ENCODE results near the gene THSD4.

The THSD4 gene

DNA sequence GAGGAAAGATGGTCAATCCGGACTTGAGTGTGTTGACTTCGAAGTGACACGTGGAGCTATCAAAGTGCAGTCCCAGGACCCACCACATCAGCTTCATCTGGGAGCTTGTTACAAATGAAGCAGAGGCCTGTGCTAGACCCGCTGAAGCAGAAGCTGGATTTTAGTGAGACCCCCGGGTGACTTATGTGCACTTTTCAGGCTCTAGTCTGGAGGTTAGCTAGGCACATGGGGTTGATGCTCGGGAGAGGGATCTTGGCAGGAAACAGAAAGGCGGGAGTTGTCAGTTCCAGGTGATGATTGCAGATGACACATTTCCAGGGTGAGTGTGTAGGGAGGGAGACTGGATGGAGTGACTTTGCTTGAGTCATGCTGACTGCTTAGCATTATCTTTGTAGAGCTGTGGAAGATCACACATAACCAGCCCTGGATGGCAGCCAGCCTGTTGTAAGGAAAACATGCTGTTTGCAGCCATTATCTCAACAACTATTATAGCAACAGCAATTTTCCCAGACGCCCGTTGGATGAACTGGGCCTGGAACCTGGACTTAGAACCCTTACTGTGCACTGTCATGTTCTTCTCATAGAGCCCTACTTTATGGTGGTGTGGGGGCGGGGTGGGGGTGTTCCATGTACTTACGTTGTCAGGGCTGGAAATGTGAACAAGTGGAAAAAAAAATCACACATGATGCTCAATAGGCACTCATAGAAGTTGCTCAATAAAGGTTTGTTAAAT, 122.4 kb downstream of the THSD4 start:
- Histone ChIP-seq H3K4me3 (ENCODE audit: insufficient read length, low read depth) (no peak overlapping the region), H3K9ac (ENCODE audit: insufficient read length, low read depth) (no peak overlapping the region), H3K9me3 (ENCODE audit: insufficient read depth, low read length) (no peaks in the 10 kb centered on the region), H3K27me3 (ENCODE audit: insufficient read depth, insufficient read length) (no peaks in the 10 kb centered on the region), H3K4me1 (ENCODE audit: insufficient read depth, insufficient read length) (no peaks in the 10 kb centered on the region), H3K36me3 (ENCODE audit: insufficient read depth, insufficient read length, low read length) (no peaks in the 10 kb centered on the region)
- TF ChIP-seq SUZ12 (IDR thresholded peaks at IDR 0.05; ENCODE audit: extremely low read depth, insufficient read depth, insufficient read length) (no peak), YY1 (IDR thresholded peaks at IDR 0.05; ENCODE audit: insufficient read depth, insufficient read length) (no peak), ZNF274 (IDR thresholded peaks at IDR 0.05; ENCODE audit: low read depth, low read length) (no peak)
- no peak for DNase-seq (ENCODE audit: low read depth, low spot score)

- no peak overlapping the region for H3K9ac ChIP-seq (ENCODE audit: insufficient read length, low read depth)
- H3K4me3 ChIP-seq (ENCODE audit: insufficient read length, low read depth) = no peak overlapping the region
- H3K36me3 ChIP-seq (ENCODE audit: insufficient read depth, insufficient read length, low read length) = no peaks in the 10 kb centered on the region
- H3K9me3 ChIP-seq (ENCODE audit: insufficient read depth, low read length) = no peaks in the 10 kb centered on the region
- peak; percentile 13 for DNase-seq (ENCODE audit: low read depth, low spot score)
- no peaks in the 10 kb centered on the region for H3K4me1 ChIP-seq (ENCODE audit: insufficient read depth, insufficient read length)
- no peak for TF ChIP-seq SUZ12 (IDR thresholded peaks at IDR 0.05; ENCODE audit: extremely low read depth, insufficient read depth, insufficient read length)
- no peak for TF ChIP-seq ZNF274 (IDR thresholded peaks at IDR 0.05; ENCODE audit: low read depth, low read length)
- no peak for TF ChIP-seq YY1 (IDR thresholded peaks at IDR 0.05; ENCODE audit: insufficient read depth, insufficient read length)
- H3K27me3 ChIP-seq (ENCODE audit: insufficient read depth, insufficient read length) = no peaks in the 10 kb centered on the region
Observed at GRCh38 chr15:71238926-71239325, 123.7 kb downstream of the THSD4 start.

- DNase-seq (ENCODE audit: low read depth, low spot score) = no peak
- no peaks in the 10 kb centered on the region for H3K36me3 ChIP-seq (ENCODE audit: insufficient read depth, insufficient read length, low read length)
- no peaks in the 10 kb centered on the region for H3K4me1 ChIP-seq (ENCODE audit: insufficient read depth, insufficient read length)
- no peak for TF ChIP-seq YY1 (IDR thresholded peaks at IDR 0.05; ENCODE audit: insufficient read depth, insufficient read length)
- H3K9ac ChIP-seq (ENCODE audit: insufficient read length, low read depth) = no peak overlapping the region
- no peaks in the 10 kb centered on the region for H3K27me3 ChIP-seq (ENCODE audit: insufficient read depth, insufficient read length)
- H3K4me3 ChIP-seq (ENCODE audit: insufficient read length, low read depth) = no peak overlapping the region
- no peaks in the 10 kb centered on the region for H3K9me3 ChIP-seq (ENCODE audit: insufficient read depth, low read length)
Observed at GRCh38 chr15:71239592-71240364, 124.5 kb downstream of the THSD4 start.

- no peaks in the 10 kb centered on the region for H3K9me3 ChIP-seq (ENCODE audit: insufficient read depth, low read length)
- no peaks in the 10 kb centered on the region for H3K36me3 ChIP-seq (ENCODE audit: insufficient read depth, insufficient read length, low read length)
- DNase-seq (ENCODE audit: low read depth, low spot score) = no peak
- H3K4me1 ChIP-seq (ENCODE audit: insufficient read depth, insufficient read length) = no peaks in the 10 kb centered on the region
- TF ChIP-seq ZNF274 (IDR thresholded peaks at IDR 0.05; ENCODE audit: low read depth, low read length) = no peak
- TF ChIP-seq SUZ12 (IDR thresholded peaks at IDR 0.05; ENCODE audit: extremely low read depth, insufficient read depth, insufficient read length) = no peak
- H3K4me3 ChIP-seq (ENCODE audit: insufficient read length, low read depth) = no peak overlapping the region
- no peak overlapping the region for H3K9ac ChIP-seq (ENCODE audit: insufficient read length, low read depth)
- H3K27me3 ChIP-seq (ENCODE audit: insufficient read depth, insufficient read length) = no peaks in the 10 kb centered on the region
Observed at GRCh38 chr15:71242292-71242691, 127.0 kb downstream of the THSD4 start.

DNA sequence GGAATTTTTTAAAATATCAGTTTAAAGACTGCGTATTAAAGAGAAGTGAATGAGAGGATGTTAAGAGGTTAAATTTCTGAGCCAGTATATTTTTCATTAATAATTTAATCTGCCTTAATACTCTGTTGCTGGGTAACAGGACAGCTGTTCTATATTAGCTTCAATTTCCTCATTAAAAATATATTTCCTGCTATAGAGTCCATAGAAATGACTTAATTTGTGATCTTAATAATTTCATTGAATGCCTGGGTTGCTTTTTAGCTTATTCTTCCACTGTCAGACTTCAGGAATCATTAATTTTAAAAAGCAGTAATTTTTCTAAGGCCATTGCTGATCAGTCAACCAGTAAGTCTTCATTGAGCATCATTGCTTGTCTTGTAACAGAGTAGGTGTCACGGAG, 129.0 kb downstream of the THSD4 start:
- Histone ChIP-seq H3K36me3 (ENCODE audit: insufficient read depth, insufficient read length, low read length) (no peaks in the 10 kb centered on the region), H3K27me3 (ENCODE audit: insufficient read depth, insufficient read length) (no peaks in the 10 kb centered on the region), H3K9ac (ENCODE audit: insufficient read length, low read depth) (no peak overlapping the region), H3K9me3 (ENCODE audit: insufficient read depth, low read length) (no peaks in the 10 kb centered on the region), H3K4me1 (ENCODE audit: insufficient read depth, insufficient read length) (no peaks in the 10 kb centered on the region), H3K4me3 (ENCODE audit: insufficient read length, low read depth) (no peak overlapping the region)
- TF ChIP-seq YY1 (IDR thresholded peaks at IDR 0.05; ENCODE audit: insufficient read depth, insufficient read length) (no peak), ZNF274 (IDR thresholded peaks at IDR 0.05; ENCODE audit: low read depth, low read length) (no peak), SUZ12 (IDR thresholded peaks at IDR 0.05; ENCODE audit: extremely low read depth, insufficient read depth, insufficient read length) (no peak)
- no peak for DNase-seq (ENCODE audit: low read depth, low spot score)

GRCh38 chr15:71245588-71245987, 130.3 kb downstream of the THSD4 start:
- no peak for DNase-seq (ENCODE audit: low read depth, low spot score)
- no peak overlapping the region for H3K9ac ChIP-seq (ENCODE audit: insufficient read length, low read depth)
- no peaks in the 10 kb centered on the region for H3K9me3 ChIP-seq (ENCODE audit: insufficient read depth, low read length)
- H3K36me3 ChIP-seq (ENCODE audit: insufficient read depth, insufficient read length, low read length) = no peaks in the 10 kb centered on the region
- no peak overlapping the region for H3K4me3 ChIP-seq (ENCODE audit: insufficient read length, low read depth)
- TF ChIP-seq SUZ12 (IDR thresholded peaks at IDR 0.05; ENCODE audit: extremely low read depth, insufficient read depth, insufficient read length) (no peak), ZNF274 (IDR thresholded peaks at IDR 0.05; ENCODE audit: low read depth, low read length) (no peak), YY1 (IDR thresholded peaks at IDR 0.05; ENCODE audit: insufficient read depth, insufficient read length) (no peak)
- no peaks in the 10 kb centered on the region for H3K4me1 ChIP-seq (ENCODE audit: insufficient read depth, insufficient read length)
- no peaks in the 10 kb centered on the region for H3K27me3 ChIP-seq (ENCODE audit: insufficient read depth, insufficient read length)

DNA sequence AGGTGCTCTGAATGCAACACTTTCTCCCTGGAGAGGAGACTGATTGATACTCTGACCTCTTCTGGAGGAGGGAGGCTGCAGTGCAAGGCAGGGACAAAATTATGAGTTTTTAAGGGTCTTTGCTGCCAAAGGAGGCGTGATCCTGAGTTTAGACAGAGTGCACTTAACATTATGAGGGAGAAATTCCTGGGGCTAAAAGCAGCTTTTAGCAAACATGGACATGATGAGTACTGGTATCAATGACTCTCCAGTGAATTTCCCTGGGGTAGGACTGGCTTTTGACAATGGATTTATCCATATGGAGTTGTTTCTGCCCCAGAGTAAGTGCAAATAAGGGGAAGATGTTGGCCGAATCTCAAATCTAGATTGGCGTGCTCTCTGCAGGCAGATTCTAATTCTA, 133.1 kb downstream of the THSD4 start:
- Histone ChIP-seq H3K9me3 (ENCODE audit: insufficient read depth, low read length) (no peaks in the 10 kb centered on the region), H3K27me3 (ENCODE audit: insufficient read depth, insufficient read length) (no peaks in the 10 kb centered on the region), H3K4me3 (ENCODE audit: insufficient read length, low read depth) (no peak overlapping the region), H3K9ac (ENCODE audit: insufficient read length, low read depth) (peak overlapping the region; percentile 3), H3K36me3 (ENCODE audit: insufficient read depth, insufficient read length, low read length) (no peaks in the 10 kb centered on the region), H3K4me1 (ENCODE audit: insufficient read depth, insufficient read length) (peaks cover 2% of the 10 kb centered on the region)
- TF ChIP-seq SUZ12 (IDR thresholded peaks at IDR 0.05; ENCODE audit: extremely low read depth, insufficient read depth, insufficient read length) (no peak), YY1 (IDR thresholded peaks at IDR 0.05; ENCODE audit: insufficient read depth, insufficient read length) (no peak), ZNF274 (IDR thresholded peaks at IDR 0.05; ENCODE audit: low read depth, low read length) (no peak)
- no peak for DNase-seq (ENCODE audit: low read depth, low spot score)

All from NT2/D1 (cell line).